Measurements from ENCODE around the gene ZNF440. TPM values are rescaled to one million over a fixed set of nuclear protein-coding genes. Genes with fewer than 3 reads are reported as not detected.
A peak's percentile ranks its signal among the peaks of the same experiment; 100 is the strongest.
"Not testable (repeated sequence)": the region's sequence is repeated elsewhere in the genome, so short reads cannot be mapped to it uniquely, and the experiment has no call there.

The ZNF440 gene
- total RNA-seq = 5.7 TPM

DNA sequence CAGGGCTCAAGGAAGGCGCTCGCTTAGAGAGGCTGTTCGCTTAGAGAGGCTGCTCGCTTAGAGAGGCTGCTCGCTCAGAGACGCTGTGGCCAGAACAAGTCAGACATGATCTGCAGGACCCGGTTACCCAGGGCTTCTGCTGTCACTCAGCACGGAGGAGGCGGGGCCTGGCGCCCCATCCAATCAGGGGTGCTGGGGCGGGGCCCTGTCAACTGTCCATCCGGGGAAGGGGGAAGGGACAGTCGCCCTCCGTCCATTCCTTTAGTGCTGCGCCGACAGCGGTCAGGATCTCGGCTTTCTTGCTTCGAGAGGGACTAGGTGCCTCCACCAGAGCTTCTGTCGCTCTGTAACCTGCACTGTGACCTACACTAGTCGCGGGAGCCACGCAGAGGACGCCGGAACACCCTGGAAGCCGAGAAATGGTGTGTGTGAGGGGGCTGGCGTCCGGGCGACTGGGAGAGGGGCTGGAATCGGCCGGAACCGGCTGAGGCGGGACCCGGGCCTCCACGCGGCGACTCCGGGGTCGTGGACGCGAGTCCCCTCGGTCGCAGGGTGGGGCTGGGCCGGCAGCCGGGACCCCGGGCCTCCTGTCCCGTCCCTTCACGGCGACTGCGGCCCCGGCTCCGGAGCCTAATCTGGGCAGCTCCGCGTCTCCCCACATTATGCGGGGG, at the start of gene ZNF440:
Gene ZNF440 (plus strand): TSS at position 245 of the 671 bp plus-strand sequence. CDS start 175 bp downstream, at position 420.
- peak in 2 of 3 donors; percentile 87 to 89 for DNase-seq (ENCODE audit: low read depth in 2 of 3, low spot score in 2 of 3)

DNA sequence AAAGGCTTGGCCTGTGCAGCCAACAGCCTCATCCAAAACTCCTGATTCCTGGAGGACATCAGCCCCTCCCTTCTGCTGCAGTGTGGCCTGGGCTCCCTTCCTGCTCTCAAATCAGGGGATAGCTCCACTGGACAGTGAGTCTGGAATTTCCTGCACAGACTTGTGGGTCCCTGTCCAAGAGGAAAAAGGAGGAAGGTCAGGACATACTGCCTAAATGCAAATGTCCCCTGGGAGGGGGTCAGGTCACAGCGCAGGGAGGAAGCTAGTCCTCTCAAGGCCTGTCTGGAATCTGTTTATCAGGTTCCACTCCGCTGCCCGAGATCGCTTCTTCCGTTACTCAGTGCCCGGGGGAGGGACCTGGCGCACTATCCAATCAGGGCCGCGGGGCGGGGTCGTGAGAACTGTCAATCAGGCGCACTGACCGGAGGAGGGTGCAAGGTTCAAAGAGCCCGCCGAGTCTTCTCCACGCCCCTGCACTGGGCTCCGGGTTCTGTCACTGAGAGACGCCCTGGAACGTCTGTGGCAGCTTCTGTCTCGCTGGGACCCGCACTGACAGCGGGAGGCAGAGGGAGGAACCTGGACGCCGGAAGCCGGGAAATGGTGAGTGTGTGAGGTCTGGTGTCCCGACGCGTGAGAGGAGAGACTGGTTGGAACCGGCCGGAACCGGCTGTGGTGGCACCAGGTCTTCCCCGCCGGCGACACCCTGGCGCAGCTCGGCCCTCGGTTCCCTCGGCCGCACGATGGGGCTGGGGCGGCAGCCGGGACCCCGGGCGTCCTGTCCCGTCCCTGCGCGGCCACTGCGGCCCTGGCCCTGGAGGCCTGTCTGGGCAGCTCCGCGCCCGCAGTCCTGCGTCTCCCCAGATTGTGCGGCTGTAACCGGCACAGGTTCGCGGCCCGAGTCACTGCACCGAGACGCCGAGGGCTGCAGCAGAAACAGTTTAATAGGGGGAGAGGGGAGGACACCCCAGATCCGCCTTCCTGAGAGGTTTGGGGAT, 47.2 kb upstream of the ZNF440 start, which contains the start of gene ZNF441:
Gene ZNF441 (plus strand): TSS at position 404 of the 995 bp plus-strand sequence. CDS start 194 bp downstream, at position 598.
- peak; percentile 55 to 96 (median 91) for DNase-seq (ENCODE audit: low read depth in 2 of 3, low spot score in 2 of 3)

DNA sequence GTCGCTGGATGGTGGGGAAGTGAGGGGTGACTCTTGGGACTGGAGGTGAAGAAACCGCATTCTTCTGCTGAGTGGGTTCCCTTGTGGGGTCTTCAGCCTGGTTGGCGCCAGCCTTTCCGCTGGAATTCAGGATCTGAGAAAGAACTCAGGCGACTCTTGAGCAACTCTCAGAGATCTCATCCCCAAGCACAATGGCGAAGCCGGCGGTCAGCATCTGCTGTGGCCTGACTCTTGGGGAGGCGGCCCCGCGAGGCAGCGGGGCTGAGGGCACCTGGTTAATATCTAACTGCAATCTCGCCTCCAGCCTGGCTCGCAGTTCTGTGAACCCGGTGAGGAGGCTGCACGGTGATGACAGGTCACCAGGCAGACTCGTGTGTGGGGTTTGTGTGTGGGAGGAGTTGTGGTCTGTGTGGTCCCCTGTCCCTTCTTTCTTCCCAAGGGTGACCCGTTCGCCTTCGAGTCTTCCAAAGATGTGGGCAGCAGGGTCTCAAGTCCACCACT, 46.4 kb upstream of the ZNF440 start:
- DNase-seq (ENCODE audit: low read depth in 2 of 3, low spot score in 2 of 3) = peak in 2 of 3 donors; percentile 18 to 34

DNA sequence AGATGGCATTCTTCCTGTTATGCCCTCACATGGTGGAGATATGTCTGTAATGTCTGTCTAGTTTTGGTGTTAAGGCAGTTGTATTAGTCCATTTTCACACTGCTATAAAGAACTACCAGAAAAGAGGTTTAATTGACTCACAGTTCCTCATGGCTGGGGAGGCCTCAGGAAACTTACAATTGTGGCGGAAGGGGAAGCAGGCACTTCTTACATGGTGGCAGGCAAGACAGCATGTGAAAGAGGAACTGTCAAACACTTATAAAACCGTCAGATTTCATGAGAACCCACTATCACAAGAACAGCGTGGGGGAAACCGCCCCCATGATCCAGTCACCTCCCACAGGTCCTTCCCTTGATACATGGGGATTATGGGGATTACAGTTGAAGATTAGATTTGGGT, 44.1 kb upstream of the ZNF440 start:
- DNase-seq (ENCODE audit: low read depth in 2 of 3, low spot score in 2 of 3) = no peak

DNA sequence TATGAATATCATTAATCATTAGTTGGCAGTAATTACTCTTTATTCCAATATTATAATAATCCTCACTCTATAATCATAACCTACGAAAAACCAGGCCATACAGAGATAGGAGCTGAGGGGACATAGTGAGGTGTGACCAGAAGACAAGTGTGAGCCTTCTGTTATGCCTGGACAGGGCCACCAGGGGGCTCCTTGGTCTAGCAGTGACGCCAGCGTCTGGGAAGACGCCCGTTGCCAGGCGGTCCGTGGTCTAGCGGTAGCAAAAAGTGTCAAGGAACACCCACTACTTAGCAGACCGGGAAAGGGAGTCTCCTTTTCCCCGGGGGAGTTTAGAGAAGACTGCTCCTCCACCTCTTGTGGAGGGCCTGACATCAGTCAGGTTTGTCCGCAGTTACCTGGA, 42.6 kb upstream of the ZNF440 start:
- not testable (repeated sequence) for DNase-seq (ENCODE audit: low read depth in 2 of 3, low spot score in 2 of 3)

DNA sequence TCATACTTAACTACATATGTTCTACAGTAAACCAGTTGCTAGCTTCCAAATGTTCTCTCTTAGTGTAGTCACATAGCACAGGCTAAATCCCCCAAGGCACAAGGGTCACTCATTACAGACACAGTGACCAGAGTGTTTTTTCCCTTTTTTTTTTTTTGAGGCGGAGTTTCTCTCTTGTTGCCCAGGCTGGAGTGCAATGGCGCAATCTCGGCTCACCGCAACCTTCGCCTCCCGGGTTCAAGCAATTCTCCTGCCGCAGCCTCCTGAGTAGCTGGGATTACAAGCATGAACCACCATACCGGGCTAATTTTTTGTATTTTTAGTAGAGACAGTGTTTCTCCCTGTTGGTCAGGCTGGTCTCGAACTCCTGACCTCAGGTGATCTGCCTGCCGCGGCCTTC, 37.4 kb upstream of the ZNF440 start:
- DNase-seq (ENCODE audit: low read depth in 2 of 3, low spot score in 2 of 3) = not testable (repeated sequence)

DNA sequence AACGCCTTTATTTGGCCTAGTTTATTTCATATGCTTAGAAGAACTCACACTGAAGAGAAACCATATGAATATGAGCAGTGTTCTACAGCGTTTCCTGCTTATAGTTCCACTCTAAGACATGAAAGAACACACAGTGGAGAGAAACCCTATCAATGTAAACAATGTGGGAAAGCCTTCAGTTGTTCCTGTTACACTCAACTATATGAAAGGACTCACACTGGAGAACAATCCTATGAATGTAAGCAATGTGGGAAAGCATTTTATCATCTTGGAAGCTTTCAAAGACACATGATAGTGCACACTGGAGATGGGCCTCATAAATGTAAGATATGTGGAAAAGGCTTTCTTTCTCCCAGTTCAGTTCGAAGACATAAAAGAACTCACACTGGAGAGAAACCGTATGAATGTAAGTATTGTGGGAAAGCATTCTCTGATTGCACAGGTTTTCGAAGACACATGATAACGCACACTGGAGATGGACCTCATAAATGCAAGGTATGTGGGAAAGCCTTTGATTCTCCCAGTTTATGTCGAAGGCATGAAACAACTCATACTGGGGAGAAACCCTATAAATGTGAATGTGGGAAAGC, 33.5 kb upstream of the ZNF440 start:
- peak in 1 of 3 donors; percentile 12 for DNase-seq (ENCODE audit: low read depth in 2 of 3, low spot score in 2 of 3)

DNA sequence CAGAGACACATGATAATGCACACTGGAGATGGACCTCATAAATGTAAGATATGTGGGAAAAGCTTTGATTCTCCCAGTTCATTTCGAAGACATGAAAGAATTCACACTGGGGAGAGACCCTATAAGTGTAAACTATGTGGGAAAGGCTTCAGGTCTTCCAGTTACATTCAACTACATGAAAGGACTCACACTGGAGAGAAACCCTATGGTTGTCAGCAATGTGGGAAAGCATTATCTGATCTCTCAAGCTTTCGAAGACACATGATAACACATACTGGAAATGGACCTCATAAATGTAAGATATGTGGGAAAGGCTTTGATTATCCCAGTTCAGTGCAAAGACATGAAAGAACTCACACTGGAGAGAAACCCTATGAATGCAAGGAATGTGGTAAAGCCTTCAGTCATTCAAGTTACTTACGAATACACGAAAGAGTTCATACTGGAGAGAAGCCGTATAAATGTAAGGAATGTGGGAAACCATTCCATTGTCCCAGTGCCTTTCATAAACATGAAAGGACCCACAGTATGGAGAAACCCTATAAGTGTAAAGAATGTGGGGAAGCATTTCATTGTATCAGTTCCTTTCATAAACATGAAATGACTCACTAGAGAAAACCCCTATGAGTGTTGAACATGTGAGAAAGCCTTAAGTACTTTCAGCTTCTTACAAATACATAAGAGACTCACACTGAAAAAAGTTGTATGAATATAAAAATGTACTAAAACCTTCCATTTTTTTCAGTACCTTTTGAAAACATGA, 32.6 kb upstream of the ZNF440 start:
- peak in 1 of 3 donors; percentile 44 for DNase-seq (ENCODE audit: low read depth in 2 of 3, low spot score in 2 of 3)

DNA sequence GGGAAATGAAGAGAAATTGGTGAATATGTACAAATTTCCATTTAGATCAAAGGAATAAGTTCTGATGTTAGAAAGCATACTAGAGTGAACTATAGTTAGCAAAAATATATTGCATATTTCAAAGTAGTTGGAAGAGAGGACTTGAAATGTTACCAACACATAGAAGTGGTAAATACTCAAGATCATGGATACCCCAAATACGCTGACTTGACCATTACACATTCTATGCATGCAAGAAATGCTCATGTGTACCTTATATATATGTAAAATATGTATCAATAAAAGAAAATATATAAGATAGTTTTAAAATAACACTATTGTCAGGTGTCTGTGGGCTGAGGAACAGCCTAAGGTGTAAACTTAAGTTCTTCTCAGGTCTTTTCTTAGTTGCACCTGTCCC, 30.3 kb upstream of the ZNF440 start:
- no peak for DNase-seq (ENCODE audit: low read depth in 2 of 3, low spot score in 2 of 3)

DNA sequence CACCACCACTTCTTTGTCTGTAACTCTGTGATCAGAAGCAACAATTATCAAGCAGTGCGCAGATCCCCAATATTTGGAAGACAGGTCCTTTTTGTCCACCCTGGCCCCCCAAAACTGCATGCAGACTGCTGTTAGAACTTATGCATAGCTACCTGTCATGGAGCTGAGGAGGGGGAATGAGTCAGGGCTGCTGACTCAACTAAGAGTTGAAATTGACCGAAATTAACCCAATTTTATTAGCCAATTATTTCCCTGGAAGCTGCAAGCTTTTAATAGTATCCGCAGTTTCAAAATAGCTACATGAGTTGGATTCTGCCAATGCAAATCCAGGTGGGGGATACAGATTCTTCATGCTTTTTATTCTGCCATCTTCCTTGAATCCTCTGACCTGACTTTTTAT, 29.7 kb upstream of the ZNF440 start:
- DNase-seq (ENCODE audit: low read depth in 2 of 3, low spot score in 2 of 3) = no peak

DNA sequence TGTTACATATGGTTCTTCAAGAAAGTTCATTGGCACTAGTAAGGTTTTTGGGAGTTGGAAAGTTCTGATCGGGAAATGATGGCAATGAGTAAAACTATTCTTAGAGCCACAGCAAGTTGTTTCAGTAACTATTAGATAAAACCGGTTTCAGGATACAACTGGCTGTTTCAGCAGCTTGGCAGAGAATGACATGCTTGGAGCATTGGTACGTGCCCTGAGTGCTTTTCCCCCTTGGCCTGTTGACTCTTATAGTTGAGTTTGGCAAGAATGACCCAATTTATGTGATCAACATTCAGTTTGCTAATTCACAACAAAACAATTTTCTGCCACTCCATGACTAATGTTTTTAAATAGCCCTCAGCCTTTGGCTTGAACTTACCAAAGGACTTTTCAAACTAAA, 26.5 kb upstream of the ZNF440 start:
- no peak for DNase-seq (ENCODE audit: low read depth in 2 of 3, low spot score in 2 of 3)

DNA sequence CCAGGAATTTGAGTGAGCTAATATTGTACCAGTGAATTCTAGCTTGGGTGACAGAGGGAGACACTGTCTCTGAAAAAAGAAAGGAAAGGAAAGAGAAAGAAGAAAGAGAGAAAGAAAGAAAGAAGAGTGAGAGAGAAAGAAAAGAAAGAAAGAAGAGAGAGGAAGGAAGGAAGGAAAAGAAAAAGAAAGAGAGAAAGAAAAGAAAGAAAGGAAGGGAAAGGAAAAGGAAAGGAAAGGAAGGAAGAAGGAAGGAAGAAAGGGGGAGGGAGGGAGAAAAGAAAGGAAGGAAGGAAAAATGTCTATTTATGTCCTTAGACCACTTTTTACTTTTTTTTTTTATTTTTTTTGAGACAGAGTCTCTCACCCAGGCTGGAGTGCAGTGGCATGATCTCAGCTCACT, 21.1 kb upstream of the ZNF440 start:
- no peak for DNase-seq (ENCODE audit: low read depth in 2 of 3, low spot score in 2 of 3)

DNA sequence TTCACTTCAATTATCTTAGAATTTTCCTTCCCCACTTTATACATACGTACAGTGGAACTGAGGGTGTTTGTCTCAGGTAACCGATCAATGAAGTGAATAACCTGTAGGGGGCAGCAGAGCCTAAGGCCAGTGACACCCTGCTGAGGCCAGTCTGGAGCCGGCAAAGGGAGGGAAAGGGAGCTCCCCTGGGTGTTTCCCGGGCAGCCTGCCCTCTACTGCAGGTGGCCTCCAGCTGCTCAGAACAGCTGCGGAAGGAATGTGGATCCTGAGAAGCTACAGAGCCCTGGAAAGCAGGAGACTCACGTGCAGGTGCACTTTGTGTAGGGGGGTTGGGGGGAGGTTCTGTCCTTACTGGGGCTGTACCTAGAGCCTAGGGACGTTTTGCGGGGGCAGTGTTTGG, 16.6 kb upstream of the ZNF440 start:
- DNase-seq (ENCODE audit: low read depth in 2 of 3, low spot score in 2 of 3) = peak; percentile 60 to 93 (median 86)

DNA sequence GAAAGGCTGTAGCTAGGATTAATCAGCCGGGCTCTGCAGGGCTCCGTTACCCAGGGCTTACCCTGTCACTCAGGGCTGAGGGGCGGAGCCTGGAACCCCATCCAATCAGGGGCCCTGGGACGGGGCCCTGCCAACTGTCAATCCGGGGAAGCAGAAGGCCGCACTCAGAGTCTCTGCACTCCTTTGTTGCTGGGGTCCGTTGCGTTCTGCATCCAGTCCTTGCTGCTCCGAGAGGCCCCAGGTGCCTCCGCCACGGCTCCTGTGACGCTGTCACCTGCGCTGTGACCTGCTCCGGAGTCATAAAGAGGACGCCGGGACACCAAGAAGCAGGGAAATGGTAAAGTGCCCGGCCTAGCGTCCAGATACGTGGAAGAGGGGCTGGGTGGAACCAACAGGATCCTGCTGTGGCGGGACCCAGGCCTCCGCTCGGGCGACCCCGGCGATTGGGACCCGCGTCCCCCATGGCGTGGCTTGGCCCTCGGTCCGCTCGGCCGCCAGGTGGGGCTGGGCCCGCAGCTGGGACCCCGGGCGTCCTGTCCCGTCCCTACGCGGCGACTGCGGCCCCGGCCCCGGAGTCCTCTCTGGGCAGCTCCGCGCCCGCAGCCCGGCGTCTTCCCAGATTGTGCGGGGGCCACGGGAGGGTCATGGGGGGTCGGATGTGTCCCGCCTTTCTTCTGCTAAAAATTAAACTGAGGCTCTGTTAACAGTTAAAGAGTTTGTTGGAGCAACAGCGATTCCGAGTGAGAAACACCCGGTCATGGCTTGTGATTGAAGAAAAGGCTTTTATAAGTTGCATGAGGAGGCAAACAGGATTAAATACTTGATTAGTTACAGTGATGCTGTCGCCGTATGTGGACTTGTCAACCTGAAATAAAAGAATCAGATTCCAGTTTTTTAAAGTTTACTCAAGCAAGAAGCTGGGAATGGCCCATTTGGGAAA, 15.4 kb upstream of the ZNF440 start, which contains the start of gene ZNF491:
Gene ZNF491 (plus strand): TSS at position 133 of the 940 bp plus-strand sequence. CDS start 7,431 bp downstream, outside the sequence.
- peak; percentile 39 to 96 (median 92) for DNase-seq (ENCODE audit: low read depth in 2 of 3, low spot score in 2 of 3)

DNA sequence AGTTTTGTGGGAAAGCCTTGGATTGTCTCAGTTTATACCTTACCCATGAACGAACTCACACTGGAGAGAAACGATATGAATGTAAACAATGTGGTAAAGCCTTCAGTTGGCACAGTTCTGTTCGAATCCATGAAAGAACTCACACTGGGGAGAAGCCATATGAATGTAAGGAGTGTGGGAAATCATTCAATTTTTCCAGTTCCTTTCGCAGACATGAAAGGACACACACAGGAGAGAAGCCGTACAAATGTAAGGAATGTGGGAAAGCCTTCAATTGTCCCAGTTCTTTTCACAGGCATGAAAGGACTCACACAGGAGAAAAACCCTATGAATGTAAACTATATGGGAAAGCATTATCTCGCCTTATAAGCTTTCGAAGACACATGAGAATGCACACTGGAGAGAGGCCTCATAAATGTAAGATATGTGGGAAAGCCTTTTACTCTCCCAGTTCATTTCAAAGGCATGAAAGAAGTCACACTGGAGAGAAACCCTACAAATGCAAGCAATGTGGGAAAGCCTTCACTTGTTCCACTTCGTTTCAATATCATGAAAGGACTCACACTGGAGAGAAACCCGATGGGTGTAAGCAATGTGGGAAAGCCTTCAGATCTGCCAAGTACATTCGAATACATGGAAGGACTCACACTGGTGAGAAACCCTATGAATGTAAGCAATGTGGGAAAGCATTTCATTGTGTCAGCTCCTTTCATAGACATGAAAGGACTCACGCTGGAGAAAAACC, 7.5 kb upstream of the ZNF440 start:
- no peak for DNase-seq (ENCODE audit: low read depth in 2 of 3, low spot score in 2 of 3)

DNA sequence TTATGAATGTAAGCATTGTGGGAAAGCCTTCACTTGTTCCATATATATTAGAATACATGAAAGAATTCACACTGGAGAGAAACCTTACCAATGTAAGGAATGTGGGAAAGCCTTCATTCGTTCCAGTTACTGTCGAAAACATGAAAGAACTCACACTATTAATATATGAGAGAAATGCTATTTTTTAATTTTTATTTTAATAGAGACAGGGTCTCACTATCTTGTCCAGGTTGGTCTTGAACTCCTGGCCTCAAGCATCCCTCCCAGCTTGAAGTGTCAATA, 7.0 kb upstream of the ZNF440 start:
- no peak for DNase-seq (ENCODE audit: low read depth in 2 of 3, low spot score in 2 of 3)

DNA sequence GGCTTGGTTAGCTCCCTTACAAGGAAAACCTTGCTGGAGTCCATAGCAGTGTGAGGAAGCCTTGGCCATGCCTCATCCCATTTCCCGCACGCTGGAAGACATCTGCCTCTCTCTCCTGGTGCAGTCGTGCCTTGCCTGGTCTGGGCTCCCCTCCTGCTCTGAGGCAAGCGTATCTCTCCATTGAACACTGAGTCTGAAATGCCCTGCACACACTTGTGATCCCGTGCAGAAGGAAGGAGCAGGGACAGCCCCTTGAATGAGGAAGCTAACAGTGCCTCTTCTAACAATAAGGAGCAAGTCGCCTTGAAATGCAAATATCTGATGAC, 407 bp upstream of the ZNF440 start:
- no peak for DNase-seq (ENCODE audit: low read depth in 2 of 3, low spot score in 2 of 3)

DNA sequence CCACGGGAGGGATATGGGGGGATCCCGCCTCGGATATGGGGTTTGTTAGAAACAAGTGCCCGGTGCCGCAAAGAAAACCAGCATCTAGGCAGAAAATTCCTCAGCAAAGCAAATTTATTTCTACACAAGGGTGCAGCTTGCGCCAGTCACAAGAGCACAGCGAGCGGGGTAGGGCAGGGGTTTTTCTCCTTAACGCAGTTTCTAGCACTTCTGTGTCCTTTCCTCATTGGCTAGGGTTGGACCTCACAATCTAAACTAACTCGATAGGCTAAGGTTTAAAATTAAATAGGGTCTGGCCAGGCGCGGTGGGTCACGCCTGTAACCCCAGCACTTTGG, 595 bp downstream of the ZNF440 start:
- peak in 2 of 3 donors; percentile 18 to 36 for DNase-seq (ENCODE audit: low read depth in 2 of 3, low spot score in 2 of 3)

Measured in hematopoietic multipotent progenitor cell (in vitro differentiated cells).